GM19468 (cell line): ENCODE measurements around the gene KCNG1.

Experiments used
- ATAC-seq: cut with Tn5 transposase; IDR thresholded peaks from one replicate; pipeline ENCODE4 v1.9.1; 2021; ENCODE audit warnings: mild to moderate bottlenecking, moderate library complexity, moderate number of reproducible peaks; ENCODE audit not compliant: unreplicated experiment; ENCODE audit errors: extremely low read depth

KCNG1 gene

DNA sequence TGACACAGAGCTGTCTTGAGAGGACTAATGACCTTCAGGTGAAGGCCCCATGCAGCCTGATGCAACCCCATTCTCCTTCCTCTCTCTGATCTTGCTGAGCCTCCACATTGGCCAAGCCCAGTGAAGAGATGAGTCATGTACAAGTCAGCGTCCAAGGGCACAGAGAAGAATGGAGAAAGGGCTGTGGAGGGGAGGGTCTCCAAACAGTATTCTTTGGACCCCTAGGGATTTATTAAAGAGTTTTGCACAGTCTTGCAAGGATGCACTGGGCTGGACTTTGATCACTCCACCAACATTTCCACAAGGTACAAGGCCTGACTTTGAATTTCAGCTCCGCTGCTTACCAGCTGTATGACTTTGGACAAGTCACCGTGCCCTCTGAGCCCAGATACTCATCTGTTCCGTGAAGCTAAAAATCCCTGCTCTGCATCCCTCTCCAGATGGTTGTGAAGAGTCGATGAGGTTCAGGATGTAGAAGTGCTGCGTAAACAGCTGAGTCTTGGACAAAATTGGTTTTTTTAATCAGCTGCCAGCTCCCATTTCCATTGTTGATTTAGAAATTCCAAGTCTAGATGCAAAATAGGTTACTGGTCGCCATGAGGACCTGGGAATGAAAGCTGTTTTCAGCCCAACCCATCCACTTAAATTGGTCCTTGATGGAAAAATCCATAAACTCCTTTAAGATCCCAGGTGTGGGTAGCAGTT is 14.1 kb upstream of the KCNG1 start:
- ATAC-seq, result no peak

DNA sequence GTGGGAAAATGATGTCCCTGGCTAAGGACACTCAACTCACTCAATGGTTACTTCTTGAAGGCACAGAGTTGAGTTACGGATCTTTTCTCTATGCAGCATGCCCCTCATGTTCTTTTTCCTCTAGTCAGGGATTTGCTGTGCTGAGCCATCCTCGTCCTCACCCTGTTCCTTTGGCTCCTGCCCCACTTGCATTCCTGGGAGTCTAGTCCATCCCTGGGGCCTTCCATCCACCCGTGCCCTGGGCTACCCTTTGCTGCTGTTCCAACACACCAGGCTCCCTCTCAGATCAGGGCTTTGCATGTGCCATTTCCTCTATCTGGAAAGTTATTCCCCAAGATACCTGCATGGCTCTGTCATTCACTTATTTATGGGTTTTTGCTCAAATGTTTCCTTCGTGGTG is 13.3 kb upstream of the KCNG1 start:
- ATAC-seq, result no peak

DNA sequence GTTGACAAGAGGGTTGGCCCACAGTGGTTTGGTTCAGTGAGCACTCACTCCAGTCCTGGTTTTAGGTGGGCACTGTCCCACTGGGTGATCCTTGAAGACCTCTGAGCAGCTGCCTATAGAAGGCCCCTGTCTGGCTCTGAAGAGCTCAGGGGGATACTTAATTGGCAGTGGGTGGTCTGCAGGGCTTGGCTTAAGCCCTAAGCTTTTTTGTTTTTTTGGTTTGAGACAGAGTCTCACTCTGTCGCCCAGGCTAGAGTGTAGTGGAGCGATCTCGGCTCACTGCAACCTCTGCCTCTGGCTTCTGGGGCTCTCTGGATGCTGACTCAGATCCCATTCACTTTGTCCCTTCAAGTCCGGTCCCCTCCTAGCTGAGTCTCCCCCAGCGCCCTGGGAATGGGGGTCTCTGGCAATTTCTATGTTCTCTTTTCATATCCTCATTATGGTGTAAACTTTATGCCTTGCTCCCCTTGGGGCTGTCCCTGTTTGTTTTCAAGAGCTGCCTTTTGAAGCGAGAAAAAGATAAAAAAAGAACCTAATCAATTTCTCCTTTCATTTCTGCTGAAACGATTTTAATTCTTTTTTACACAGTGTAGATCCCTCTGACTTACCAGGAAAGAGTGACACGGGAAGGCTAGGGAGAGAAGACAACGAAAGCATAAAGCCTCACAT is 12.2 kb upstream of the KCNG1 start:
- no peak for ATAC-seq

GRCh38 chr20:51034476-51034875 is 11.6 kb upstream of the KCNG1 start:
- ATAC-seq, result no peak

- ATAC-seq, result no peak
These were observed 7.3 kb upstream of the KCNG1 start for GRCh38 chr20:51029963-51030920.

- no peak for ATAC-seq
These were observed 6.6 kb upstream of the KCNG1 start for GRCh38 chr20:51029556-51029955.

- ATAC-seq, result no peak
These were observed 5.8 kb upstream of the KCNG1 start for GRCh38 chr20:51028616-51029212.

- no peak for ATAC-seq
These were observed 4.3 kb upstream of the KCNG1 start for GRCh38 chr20:51027035-51027795.

- no peak for ATAC-seq
These were observed 3.4 kb upstream of the KCNG1 start for GRCh38 chr20:51026269-51026668.

- no peak for ATAC-seq
These were observed 1.9 kb upstream of the KCNG1 start for GRCh38 chr20:51024761-51025160.

DNA sequence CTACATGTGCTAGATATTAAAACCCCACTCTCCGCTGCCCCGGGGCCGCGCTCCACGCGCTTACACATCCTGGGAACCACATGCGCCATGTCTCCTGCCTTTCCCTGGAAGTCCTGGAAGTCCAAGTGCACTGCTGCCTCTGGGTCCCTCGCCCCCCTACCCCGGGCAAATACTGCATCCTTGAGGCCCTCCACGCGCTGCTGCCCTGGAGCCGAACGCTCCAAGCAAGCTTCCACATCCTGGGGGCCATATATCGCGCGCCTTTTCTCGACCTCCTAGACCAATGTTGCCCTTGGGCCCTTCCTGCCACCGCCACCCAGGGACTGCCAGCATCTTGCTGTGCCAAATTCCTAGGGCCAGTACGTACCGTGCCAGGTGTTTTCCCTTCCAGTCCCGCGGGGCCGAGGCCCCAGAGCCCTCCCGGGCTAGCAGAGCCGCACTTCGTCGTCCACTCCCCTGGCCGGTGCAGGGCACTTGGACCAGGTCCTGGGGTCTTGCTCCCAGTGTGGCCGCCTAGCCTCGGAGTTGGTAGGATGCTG is 779 bp upstream of the KCNG1 start:
- ATAC-seq, result no peak

DNA sequence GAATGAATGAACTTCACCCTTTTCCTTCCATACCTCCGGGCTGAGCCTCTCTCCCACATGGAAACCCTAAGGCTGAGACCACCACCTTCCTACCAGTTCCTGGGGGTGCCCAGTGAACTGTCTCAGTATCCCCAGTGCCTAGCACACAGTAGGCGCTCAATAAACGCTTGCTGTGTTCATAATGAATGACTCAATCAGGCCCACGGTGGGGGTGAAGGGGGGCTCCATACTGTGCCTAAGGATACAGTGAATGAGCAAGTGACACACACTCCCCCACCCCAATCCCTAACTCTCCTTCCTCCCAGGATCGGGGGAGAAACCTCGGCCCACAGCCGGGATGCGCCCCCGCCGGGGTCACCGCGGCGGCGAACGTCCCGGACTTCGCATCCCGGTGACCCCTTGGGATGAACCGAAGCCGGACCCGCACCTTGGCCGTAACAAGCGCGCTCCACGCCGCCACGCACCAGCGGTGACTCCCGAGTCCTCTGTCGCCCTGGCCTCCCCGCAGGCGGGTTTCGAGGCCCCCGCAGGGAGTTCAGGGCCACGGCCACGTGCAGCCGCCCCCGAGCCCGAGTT is 592 bp downstream of the KCNG1 start:
- ATAC-seq, result no peak

DNA sequence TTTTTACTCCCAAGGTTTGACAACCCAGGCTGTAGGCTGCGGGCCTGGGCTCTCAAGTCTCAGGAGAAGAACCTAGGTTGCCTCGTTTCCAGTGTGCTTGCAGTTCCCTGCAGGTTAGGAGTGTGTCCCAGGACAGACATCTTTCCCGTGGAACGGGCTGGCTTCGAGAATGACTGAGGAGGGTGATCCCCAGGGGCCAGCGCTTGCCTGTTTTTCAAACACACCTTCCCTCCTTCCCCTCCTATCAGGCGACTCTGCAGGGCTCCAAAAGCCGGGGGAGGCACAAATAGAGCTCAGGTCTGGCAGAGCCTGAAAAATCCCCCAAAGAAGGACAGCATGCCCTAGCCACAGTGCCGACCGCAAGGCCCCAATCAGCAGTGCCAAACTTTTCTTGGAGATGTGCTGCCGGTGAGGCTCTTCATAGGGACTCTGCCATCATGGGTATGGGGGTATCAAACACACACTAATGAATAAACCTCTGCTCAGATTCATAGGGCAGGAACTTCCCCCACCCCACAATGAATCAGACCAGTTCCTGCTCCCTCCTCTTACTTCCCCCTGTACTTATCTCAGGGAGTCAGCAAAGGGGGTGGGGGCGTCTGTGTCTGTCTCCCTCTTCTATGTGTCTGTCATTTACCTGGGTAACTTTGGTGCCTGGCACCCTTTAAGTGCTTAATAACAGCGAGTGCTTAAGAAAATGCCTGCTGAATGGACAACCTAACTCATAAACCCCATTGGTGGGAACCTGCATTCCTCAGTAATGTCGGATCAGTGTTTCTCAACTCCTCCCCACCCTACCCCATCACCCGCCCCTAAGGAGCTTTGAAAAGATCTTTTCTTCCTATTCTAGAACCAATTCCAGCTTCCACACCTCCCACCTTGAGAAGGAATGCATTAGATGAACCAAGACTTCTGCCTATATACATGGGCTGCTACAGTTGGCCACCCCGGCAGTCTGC is 1.6 kb downstream of the KCNG1 start:
- no peak for ATAC-seq

- ATAC-seq, result no peak
These were observed 2.2 kb downstream of the KCNG1 start for GRCh38 chr20:51020657-51021056.

- no peak for ATAC-seq
These were observed 3.0 kb downstream of the KCNG1 start for GRCh38 chr20:51019656-51020592.

DNA sequence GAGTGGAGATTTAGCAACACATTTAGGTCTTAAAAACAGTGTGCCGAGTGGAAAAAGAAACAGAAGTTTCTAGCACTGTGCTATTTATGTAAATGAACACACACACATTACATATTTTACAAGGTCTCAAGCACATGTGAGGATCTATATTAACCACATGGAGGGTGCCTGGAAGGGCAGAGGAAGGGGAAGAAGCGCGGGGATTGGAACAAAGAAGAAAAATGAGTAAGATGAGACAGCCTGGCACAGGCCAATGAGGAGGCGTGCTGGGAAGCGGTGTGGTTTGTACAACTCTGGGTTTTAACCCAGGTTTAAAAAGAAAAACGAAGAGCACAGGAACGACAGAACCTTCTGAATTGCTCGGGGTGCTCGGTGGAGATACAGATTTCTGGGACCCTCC is 5.7 kb downstream of the KCNG1 start:
- ATAC-seq, result no peak

GRCh38 chr20:51016521-51016920 is 6.4 kb downstream of the KCNG1 start:
- no peak for ATAC-seq
